Stimulated activated CD4-positive, alpha-beta T cell treated with anti-CD3 and anti-CD28 coated beads, TNF-alpha, amount 100 ng/mL, for 1 hour (primary cell): ENCODE data around the gene EPHB1.

ENCODE experiments used
- DNase-seq, 3 donors: peaks; one replicate each; pipeline ENCODE4 v3.0.0-alpha.2; 2020; ENCODE audit warnings: low read depth in 3 of 3, low spot score in 1 of 3

The EPHB1 gene

DNA sequence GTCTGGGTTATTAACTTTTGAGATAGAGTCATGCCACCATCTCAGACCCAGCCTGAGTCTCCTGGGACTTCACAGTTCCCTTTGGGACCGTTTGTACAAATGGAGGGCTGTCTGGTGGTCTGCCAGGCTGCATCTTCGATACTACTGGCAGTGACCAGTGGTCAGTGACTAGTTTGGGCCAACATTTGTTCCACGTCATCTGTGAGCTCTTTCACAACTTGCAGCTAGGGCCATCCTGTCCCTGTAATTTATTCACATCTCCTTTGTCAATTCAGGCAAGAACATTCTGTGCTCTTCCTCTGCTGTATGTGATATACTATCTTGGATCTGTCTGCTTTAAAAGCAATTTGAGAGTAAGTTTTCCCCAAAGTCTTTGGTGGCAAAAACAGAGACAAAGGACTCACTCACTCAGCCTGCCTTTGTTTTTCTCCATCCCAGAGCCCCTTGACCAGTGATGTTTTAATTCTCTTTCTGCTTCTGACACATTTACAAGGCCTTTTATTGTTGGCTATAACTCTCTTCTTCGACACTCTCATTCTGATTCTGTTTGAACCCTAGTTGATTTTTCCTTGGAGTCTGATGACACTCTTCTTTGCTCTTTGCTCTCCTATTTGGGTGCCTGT is 353.4 kb downstream of the EPHB1 start:
- no peak for DNase-seq

GRCh38 chr3:135149707-135150681 is 354.9 kb downstream of the EPHB1 start:
- DNase-seq: no peak

GRCh38 chr3:135154186-135154585 is 359.1 kb downstream of the EPHB1 start:
- DNase-seq: no peak

DNA sequence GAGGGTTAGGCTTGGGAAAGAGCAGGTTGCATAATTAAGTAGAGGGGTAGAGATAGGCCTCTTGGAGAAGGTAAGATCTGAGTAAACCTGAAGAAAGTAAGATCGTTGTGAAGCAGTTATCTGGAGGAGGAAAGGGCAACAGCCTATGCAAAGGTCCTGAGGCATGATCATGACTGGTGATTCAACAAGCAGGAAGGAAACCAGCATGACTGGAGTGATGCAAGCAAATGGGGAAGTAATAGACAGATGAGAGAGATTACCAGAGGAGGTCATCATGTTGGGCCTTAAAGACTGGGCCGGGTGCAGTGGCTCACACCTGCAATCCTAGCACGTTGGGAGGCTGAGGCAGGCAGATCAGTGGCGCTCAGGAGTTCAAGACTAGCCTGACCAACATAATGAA is 360.2 kb downstream of the EPHB1 start:
- DNase-seq: no peak

GRCh38 chr3:135155791-135156190 is 360.7 kb downstream of the EPHB1 start:
- no peak for DNase-seq

DNA sequence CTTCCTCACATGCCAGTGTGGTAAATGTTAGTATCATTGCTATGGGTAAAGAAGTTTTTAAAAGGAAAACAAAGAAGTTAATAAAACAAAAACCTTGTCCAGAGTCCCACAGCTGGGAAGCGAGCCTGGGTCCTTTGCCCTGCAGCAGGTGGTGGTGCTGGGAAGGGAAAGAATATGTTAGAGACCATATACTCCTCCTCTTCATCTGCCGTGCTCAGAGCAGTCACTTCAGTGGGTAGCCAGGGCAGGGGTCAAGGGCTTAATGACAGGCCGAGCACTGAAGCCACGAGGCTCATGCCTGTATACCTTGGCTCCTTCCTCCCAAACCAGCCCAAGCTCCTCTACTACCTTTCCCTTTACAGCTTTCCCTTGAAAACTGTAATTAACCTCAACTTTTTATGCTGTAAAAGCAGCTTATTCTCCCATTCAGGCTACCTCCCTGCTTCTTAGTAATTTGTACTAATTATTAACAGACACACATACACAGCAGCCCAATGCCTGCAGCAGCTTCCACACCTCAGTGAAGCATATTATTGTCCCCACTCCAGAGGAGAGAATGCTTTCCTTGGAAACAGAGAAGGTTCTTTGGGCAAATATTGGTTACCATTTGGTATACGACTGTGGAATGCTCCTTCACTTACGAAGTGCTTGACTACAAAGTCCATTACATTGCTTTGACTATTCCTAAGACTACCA is 362.1 kb downstream of the EPHB1 start:
- no peak for DNase-seq

GRCh38 chr3:135158520-135158919 is 363.5 kb downstream of the EPHB1 start:
- no peak for DNase-seq

- no peak for DNase-seq
These were observed 364.7 kb downstream of the EPHB1 start for GRCh38 chr3:135159681-135160247.

- DNase-seq: no peak
These were observed 366.4 kb downstream of the EPHB1 start for GRCh38 chr3:135161425-135161824.

DNA sequence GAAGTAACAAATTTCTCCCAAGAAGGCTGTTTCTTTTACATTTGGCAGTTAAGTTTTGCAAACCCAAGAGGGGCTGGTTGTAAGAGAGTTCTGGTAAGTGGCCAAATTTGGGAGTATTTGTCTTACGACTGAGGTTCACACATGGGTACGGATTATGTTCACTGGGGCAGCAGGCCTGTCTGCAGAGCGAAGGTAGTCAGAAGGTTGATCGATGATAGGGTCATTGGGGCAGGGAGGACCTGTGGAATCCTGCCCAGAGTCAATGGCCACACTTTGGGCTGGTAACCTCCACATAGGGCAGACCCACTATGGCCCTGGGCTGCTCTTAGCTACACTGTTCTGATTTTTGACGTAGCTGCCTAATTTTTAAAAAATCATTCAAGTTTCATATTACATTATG is 368.6 kb downstream of the EPHB1 start:
- no peak for DNase-seq

DNA sequence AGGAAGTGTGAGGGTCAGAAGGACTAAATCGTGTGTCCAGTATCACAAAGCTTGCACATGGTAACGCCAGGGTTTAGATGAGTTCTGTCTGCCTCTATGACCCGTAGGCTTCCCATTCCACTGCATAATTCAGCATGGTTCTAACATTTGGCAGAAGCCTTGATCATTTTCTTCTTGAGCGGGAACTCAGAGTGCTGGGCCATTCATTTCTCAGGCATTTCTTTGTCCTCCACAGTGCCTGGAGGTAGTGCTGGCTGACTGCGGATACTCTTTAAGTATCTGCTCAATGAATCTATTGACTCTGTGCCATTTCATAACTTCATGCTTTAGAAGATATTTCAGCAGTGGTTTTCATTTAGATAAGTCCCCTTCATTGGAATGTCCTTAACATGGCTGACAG is 370.2 kb downstream of the EPHB1 start:
- no peak for DNase-seq

GRCh38 chr3:135166266-135166825 is 371.3 kb downstream of the EPHB1 start:
- no peak for DNase-seq

DNA sequence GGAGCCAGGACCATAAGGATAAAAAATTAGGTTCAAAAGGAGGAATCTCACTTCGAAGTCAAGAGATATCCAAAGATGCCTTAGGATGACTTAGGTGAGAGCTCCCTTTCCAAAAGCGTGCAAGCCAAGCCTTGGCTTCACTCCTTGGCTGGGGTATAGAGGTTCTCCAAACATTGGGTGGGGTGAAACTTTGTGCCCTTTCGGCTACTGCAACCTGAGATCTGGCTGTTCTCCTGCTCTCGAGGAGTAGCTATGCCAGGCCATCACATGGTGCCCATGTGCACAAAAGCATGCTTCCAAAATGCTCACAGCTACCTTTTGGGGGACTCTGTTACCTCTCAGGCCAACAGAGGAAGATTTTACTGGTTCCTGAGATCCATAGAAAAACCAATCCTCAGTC is 373.8 kb downstream of the EPHB1 start:
- no peak for DNase-seq

DNA sequence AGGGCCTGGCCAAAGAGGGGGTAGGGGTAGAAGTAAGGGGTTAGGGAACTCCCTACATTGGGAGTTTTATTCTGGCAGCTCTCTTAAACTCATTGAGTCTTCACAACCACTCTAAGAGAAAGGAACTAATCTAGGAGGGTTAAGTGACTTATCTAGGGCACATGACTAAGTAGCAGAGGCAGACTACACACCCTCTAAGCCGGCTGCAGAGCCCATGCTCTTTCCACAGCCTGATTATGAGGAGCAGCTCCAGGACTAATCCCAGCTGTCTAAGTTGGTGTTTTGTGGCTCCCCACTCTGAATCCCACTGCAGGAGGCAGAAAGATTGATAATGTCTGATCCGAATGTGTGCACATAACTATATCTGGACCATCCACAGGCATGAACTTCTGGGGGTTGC is 374.6 kb downstream of the EPHB1 start:
- DNase-seq: no peak

DNA sequence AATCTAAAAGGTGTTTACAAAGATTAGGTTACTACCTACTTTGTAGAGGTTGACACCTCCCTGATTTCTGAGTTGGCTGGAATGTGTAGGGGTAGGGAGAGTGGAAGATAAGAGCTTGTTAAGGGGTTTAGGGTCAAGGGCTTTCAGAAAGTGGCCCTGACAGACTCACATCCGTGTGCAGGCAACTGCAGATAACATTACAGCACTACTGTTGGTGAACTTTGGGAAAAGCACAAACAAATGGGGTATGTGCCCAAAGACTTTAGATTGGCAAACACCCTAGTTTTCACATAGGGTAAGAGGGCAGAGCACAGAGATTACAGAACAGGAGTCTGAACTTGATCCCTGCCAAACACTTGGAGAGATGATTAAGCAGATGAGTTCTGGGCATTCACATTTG is 375.7 kb downstream of the EPHB1 start:
- DNase-seq: no peak

GRCh38 chr3:135172191-135172869 is 377.3 kb downstream of the EPHB1 start:
- no peak for DNase-seq

GRCh38 chr3:135175728-135176277 is 380.7 kb downstream of the EPHB1 start:
- DNase-seq: no peak

- no peak for DNase-seq
These were observed 381.8 kb downstream of the EPHB1 start for GRCh38 chr3:135176881-135177280.

- no peak for DNase-seq
These were observed 383.5 kb downstream of the EPHB1 start for GRCh38 chr3:135178566-135178965.

GRCh38 chr3:135181408-135181807 is 386.3 kb downstream of the EPHB1 start:
- DNase-seq: no peak
